HG02588 (cell line): Measurements from ENCODE around the gene ORC5.

Experiments
- ATAC-seq: cut with Tn5 transposase; IDR thresholded peaks from one replicate; pipeline ENCODE4 v1.9.1; 2021; ENCODE audit warnings: mild to moderate bottlenecking, moderate library complexity; ENCODE audit not compliant: unreplicated experiment

Gene ORC5

GRCh38 chr7:104130726-104131125 is 77.1 kb downstream of the ORC5 start:
- ATAC-seq: no peak

GRCh38 chr7:104127204-104127603 is 80.6 kb downstream of the ORC5 start:
- ATAC-seq: no peak

- no peak for ATAC-seq
Measured at GRCh38 chr7:104126411-104126841, 81.4 kb downstream of the ORC5 start.

GRCh38 chr7:104124893-104125477 is 82.8 kb downstream of the ORC5 start:
- ATAC-seq: no peak

- no peak for ATAC-seq
Measured at GRCh38 chr7:104124469-104124868, 83.3 kb downstream of the ORC5 start.

GRCh38 chr7:104123786-104124185 is 84.0 kb downstream of the ORC5 start:
- ATAC-seq: no peak

GRCh38 chr7:104113788-104114187 is 94.0 kb downstream of the ORC5 start:
- no peak for ATAC-seq

- no peak for ATAC-seq
Measured at GRCh38 chr7:104112623-104113022, 95.2 kb downstream of the ORC5 start.

GRCh38 chr7:104111271-104111670 is 96.5 kb downstream of the ORC5 start:
- no peak for ATAC-seq

- ATAC-seq: no peak
Measured at GRCh38 chr7:104106108-104106905, 101.5 kb downstream of the ORC5 start.

- no peak for ATAC-seq
Measured at GRCh38 chr7:104098890-104099289, 108.9 kb downstream of the ORC5 start.

- ATAC-seq: no peak
Measured at GRCh38 chr7:104096683-104097082, 111.1 kb downstream of the ORC5 start.

GRCh38 chr7:104093127-104093526 is 114.7 kb downstream of the ORC5 start:
- ATAC-seq: no peak

GRCh38 chr7:104091242-104091641 is 116.6 kb downstream of the ORC5 start:
- ATAC-seq: no peak

- no peak for ATAC-seq
Measured at GRCh38 chr7:104089612-104090011, 118.2 kb downstream of the ORC5 start.

- ATAC-seq: no peak
Measured at GRCh38 chr7:104089061-104089460, 118.8 kb downstream of the ORC5 start.
